ENCODE measurements around the gene MMP10.

GRCh38 chr11:102753267-102753666 is 27.2 kb downstream of the MMP10 start:
- TF ChIP-seq CTCF (IDR thresholded peaks at IDR 0.05): no peak
- TF ChIP-seq EP300 (IDR thresholded peaks at IDR 0.05; ENCODE audit: borderline replicate concordance in 1 of 2, low read depth in 1 of 2, low read length in 1 of 2): no peak
- no peak for TF ChIP-seq USF2 (IDR thresholded peaks at IDR 0.05; ENCODE audit: borderline replicate concordance, low read depth, low read length)
- TF ChIP-seq POLR2AphosphoS5 (IDR thresholded peaks at IDR 0.05; ENCODE audit: low read depth, low read length): no peak
- no peak for TF ChIP-seq MXI1 (IDR thresholded peaks at IDR 0.05; ENCODE audit: low read depth, low read length)
- TF ChIP-seq YY1 (IDR thresholded peaks at IDR 0.05; ENCODE audit: low read depth): no peak
- TF ChIP-seq TEAD4 (IDR thresholded peaks at IDR 0.05; ENCODE audit: borderline replicate concordance, insufficient read depth): no peak
- TF ChIP-seq JUND (IDR thresholded peaks at IDR 0.05): no peak

Measured in SK-N-SH (cell line).